K562 (cell line): ENCODE results near the gene ZBTB20. TPM values are rescaled to one million over a fixed set of nuclear protein-coding genes. Genes with fewer than 3 reads are reported as not detected.

Experiments
- ATAC-seq: fragments of 200-7000 bp; cut with Tn5 transposase; 3 replicates; pipeline ENCODE4 v1.9.1; 2020; ENCODE audit warnings: moderate library complexity
- BruUV-seq: library from RNA; stranded (reverse); fragments of 400-500 nt; replicated peaks from 2 replicates; lab custom pipeline; 2021; lab: Mats Ljungman, UMichigan
- CTCF ChIA-PET: fragments of 300-600 bp; formaldehyde crosslinking; extraction: SDS; loops from one replicate; lab custom pipeline; 2021; ENCODE audit warnings: low intra/inter-chr PET ratio; lab: Yijun Ruan, JAX
- POLR2A ChIA-PET: fragments of 300-600, 350-650 bp; sonication (Branson Sonifier 250); formaldehyde crosslinking; extraction: SDS; loops from one replicate; lab custom pipeline; 2021; ENCODE audit warnings: antibody characterized with exemption, inconsistent platforms; lab: Yijun Ruan, JAX
- DNase-seq, 4 experiments: peaks; one replicate each; pipeline versions ENCODE4 v3.0.0 to v3.0.0-alpha.2; 2011 to 2018; ENCODE audit warnings: low spot score in 3 of 4, mixed read lengths in 3 of 4; ENCODE audit errors: extremely low read depth in 1 of 4
- FAIRE-seq: peaks from 2 replicates; lab custom pipeline; 2011; peaks lifted over from hg19 to GRCh38; lab: Jason Lieb, UNC
- H2AFZ ChIP-seq: 2 replicates; pipeline ENCODE4 v1.6.0; 2011; ENCODE audit warnings: low read depth, low read length, control low read depth, inconsistent platforms
- H3K27ac ChIP-seq: fragments of 200-600 bp; 3 replicates; pipeline ENCODE4 v1.8.0; 2011; ENCODE audit warnings: low read depth, mild to moderate bottlenecking, control low read depth, inconsistent platforms, low read length, moderate library complexity, mixed read lengths; ENCODE audit errors: extremely low read depth
- H3K27me3 ChIP-seq, 2 experiments: fragments of 300-600 bp in 1 of 2; 2 replicates in 1 of 2; 3 replicates in 1 of 2; pipeline versions ENCODE4 v1.6.0 to v1.8.0; 2011; ENCODE audit warnings: inconsistent platforms in 2 of 2, low read length in 2 of 2, mild to moderate bottlenecking in 1 of 2, mixed read lengths in 1 of 2, moderate library complexity in 1 of 2; ENCODE audit not compliant: control insufficient read depth in 2 of 2, insufficient read depth in 2 of 2
- H3K36me3 ChIP-seq: fragments of 300-600 bp; 3 replicates; pipeline ENCODE4 v1.8.0; 2011; ENCODE audit warnings: mild to moderate bottlenecking, low read length, inconsistent platforms; ENCODE audit not compliant: control insufficient read depth, insufficient read depth
- H3K4me1 ChIP-seq, 2 experiments: fragments of 200-600 bp in 1 of 2; replicated peaks in 1 of 2; 2 replicates in 1 of 2; 3 replicates in 1 of 2; pipeline versions ENCODE4 v1.5.1 to v1.8.0; 2011; ENCODE audit warnings: inconsistent platforms in 2 of 2, low read length in 2 of 2, mild to moderate bottlenecking in 1 of 2, mixed read lengths in 1 of 2, moderate library complexity in 1 of 2; ENCODE audit not compliant: control insufficient read depth in 2 of 2, insufficient read depth in 2 of 2
- H3K4me2 ChIP-seq: 2 replicates; pipeline ENCODE4 v1.6.1; 2011; ENCODE audit warnings: low read length, control low read depth, inconsistent platforms, mixed read lengths; ENCODE audit not compliant: insufficient read depth
- H3K4me3 ChIP-seq: fragments of 200-600 bp; sonication (generic), shearing (Covaris generic); 2 replicates; pipeline ENCODE4 v1.5.1; 2016; ENCODE audit warnings: control low read depth, inconsistent platforms
- H3K79me2 ChIP-seq: fragments of 200-600 bp; 3 replicates; pipeline ENCODE4 v1.8.0; 2011; ENCODE audit warnings: low read length, inconsistent platforms; ENCODE audit not compliant: control insufficient read depth, insufficient read depth
- H3K9ac ChIP-seq, 2 experiments: 2 replicates each; pipeline versions ENCODE4 v1.6.0 to v1.6.1; 2011; ENCODE audit warnings: low read depth in 2 of 2, low read length in 2 of 2, control low read depth in 1 of 2, inconsistent platforms in 1 of 2, mild to moderate bottlenecking in 1 of 2, mixed read lengths in 1 of 2; ENCODE audit not compliant: insufficient read depth in 1 of 2
- H3K9me1 ChIP-seq: one replicate; pipeline ENCODE4 v1.6.0; 2011; ENCODE audit warnings: inconsistent platforms, mild to moderate bottlenecking, low read length, moderate library complexity; ENCODE audit not compliant: control insufficient read depth, insufficient read depth
- H3K9me3 ChIP-seq: replicated peaks from 2 replicates; pipeline ENCODE4 v1.5.1; 2011; ENCODE audit warnings: low read depth, low read length, inconsistent platforms; ENCODE audit not compliant: control insufficient read depth, insufficient read depth
- H4K20me1 ChIP-seq: replicated peaks from 2 replicates; pipeline ENCODE4 v1.6.1; 2011; ENCODE audit warnings: low read length, inconsistent platforms, mixed read lengths; ENCODE audit not compliant: control insufficient read depth, insufficient read depth
- BMI1 ChIP-seq: fragments of 150-350 bp; IDR thresholded peaks from 2 replicates; pipeline ENCODE4 v1.6.1; 2014; ENCODE audit warnings: low read length
- BRD4 ChIP-seq: fragments of 200-600 bp; sonication (generic); IDR thresholded peaks from 2 replicates; pipeline ENCODE4 v1.6.1; 2017; ENCODE audit warnings: inconsistent platforms
- CBFB ChIP-seq: sonication (generic); formaldehyde crosslinking; IDR thresholded peaks from 2 replicates; pipeline ENCODE4 v1.4.0; 2020; ENCODE audit warnings: mild to moderate bottlenecking, missing genetic modification reagents
- CREB5 ChIP-seq: fragments of 250-450 bp; sonication (Bioruptor Pico); IDR thresholded peaks from 2 replicates; pipeline ENCODE4 v1.5.0; 2020; ENCODE audit warnings: mild to moderate bottlenecking
- CXXC5 ChIP-seq: fragments of 250-450 bp; sonication (Bioruptor Pico); IDR thresholded peaks from 2 replicates; pipeline ENCODE4 v1.8.0; 2022; ENCODE audit warnings: inconsistent platforms, mild to moderate bottlenecking, moderate library complexity
- HMG20A ChIP-seq: fragments of 450-650 bp; formaldehyde crosslinking; conservative IDR thresholded peaks from 2 replicates; pipeline ENCODE4 v1.4.0; 2020; ENCODE audit warnings: mild to moderate bottlenecking, mixed read lengths
- HNRNPUL1 ChIP-seq: fragments of 200-400 bp; formaldehyde crosslinking; IDR thresholded peaks from 2 replicates; pipeline ENCODE4 v1.6.1; 2017; ENCODE audit warnings: low read length
- NONO ChIP-seq, 2 experiments: fragments of 200-400 bp in 1 of 2; fragments of 450-650 bp in 1 of 2; formaldehyde crosslinking in 1 of 2; IDR thresholded peaks; 2 replicates each; pipeline ENCODE4 v1.6.1; 2017; ENCODE audit warnings: low read depth in 2 of 2, mild to moderate bottlenecking in 2 of 2, moderate library complexity in 2 of 2, low read length in 1 of 2
- NR1H2 ChIP-seq: sonication (generic); formaldehyde crosslinking; IDR thresholded peaks from 2 replicates; pipeline ENCODE4 v1.4.0; 2020; ENCODE audit warnings: mild to moderate bottlenecking, missing genetic modification reagents
- PHB ChIP-seq: fragments of 250-450 bp; sonication (Bioruptor Pico); IDR thresholded peaks from 2 replicates; pipeline ENCODE4 v1.5.0; 2021
- POLR3A ChIP-seq: IDR thresholded peaks from 2 replicates; pipeline ENCODE4 v1.6.1; 2011; ENCODE audit warnings: borderline replicate concordance, mild to moderate bottlenecking, moderate library complexity; ENCODE audit not compliant: insufficient read length, insufficient read depth; ENCODE audit errors: extremely low read depth
- PTRF ChIP-seq: fragments of 450-650 bp; IDR thresholded peaks from 2 replicates; pipeline ENCODE4 v1.6.1; 2016; ENCODE audit warnings: mild to moderate bottlenecking, missing genetic modification characterization, missing compliant biosample characterization
- PURB ChIP-seq: sonication (generic); formaldehyde crosslinking; IDR thresholded peaks from 2 replicates; pipeline ENCODE4 v1.9.0; 2021; ENCODE audit warnings: low read depth, mild to moderate bottlenecking, missing genetic modification reagents
- RAD51 ChIP-seq: fragments of 450-650 bp; IDR thresholded peaks from 2 replicates; pipeline ENCODE4 v1.7.1; 2016; ENCODE audit warnings: low read depth, mild to moderate bottlenecking, borderline replicate concordance
- SMARCA5 ChIP-seq: fragments of 450-650 bp; IDR thresholded peaks from 2 replicates; pipeline ENCODE4 v1.6.1; 2016
- ZKSCAN8 ChIP-seq: fragments of 200-800 bp; sonication (Bioruptor generic); IDR thresholded peaks from 2 replicates; pipeline ENCODE4 v1.6.1; 2016; ENCODE audit warnings: missing genetic modification characterization, missing compliant biosample characterization
- ZNF121 ChIP-seq: sonication (generic); formaldehyde crosslinking; conservative IDR thresholded peaks from 2 replicates; pipeline ENCODE4 v1.8.0; 2022; ENCODE audit warnings: missing genetic modification reagents
- ZNF134 ChIP-seq: fragments of 250-450 bp; sonication (Bioruptor Pico); conservative IDR thresholded peaks from 2 replicates; pipeline ENCODE4 v1.4.0; 2020
- ZNF511 ChIP-seq: sonication (generic); formaldehyde crosslinking; IDR thresholded peaks from 2 replicates; pipeline ENCODE4 v1.8.0; 2022; ENCODE audit warnings: mild to moderate bottlenecking, missing genetic modification reagents
- WGBS: fragments of 100-300 bp; shearing (Covaris generic); methylation state at CpG from one replicate; pipeline ENCODE4 v1.1.6; 2016; ENCODE audit warnings: low coverage, mixed read lengths; ENCODE audit not compliant: insufficient coverage; ENCODE audit errors: missing lambda C conversion rate; 5-methylcytosine and 5-hydroxymethylcytosine counted together
- in situ Hi-C: fragments of 300-500 bp; cut with MboI; formaldehyde crosslinking; loops from 4 replicates; pipeline ENCODE4 v1.15.0; 2018; ENCODE audit warnings: inconsistent platforms, mixed read lengths
- intact Hi-C: fragments of 100-400 bp; cut with micrococcal nuclease; formaldehyde crosslinking; loops from 2 replicates; pipeline ENCODE4 v1.14.2; 2022
- polyA plus RNA-seq, 8 experiments: library from polyadenylated mRNA; depleted of rRNA in 4 of 8; stranded (reverse) in 5 of 8; unstranded in 3 of 8; fragments of >200 nt; fragmentation: Nextera tagmentation in 2 of 8; fragmentation: Illumina TruSeq in 1 of 8; extraction: Ambion mirVana in 2 of 8; extraction: Trizol in 1 of 8; gene quantifications; 2 replicates each; pipeline versions ENCODE4 v1.2.1 to v1.2.3, GENCODE V29; 2011 to 2014; ENCODE audit warnings: inconsistent platforms in 1 of 8, missing spikeins in 1 of 8
- total RNA-seq, 7 experiments: library from RNA; depleted of rRNA in 6 of 7; stranded (reverse); fragments of >200 nt in 6 of 7; fragmentation: Illumina TruSeq in 2 of 7; extraction: Trizol in 2 of 7; gene quantifications; 2 replicates each; pipeline versions ENCODE4 v1.2.1 to v1.2.3, GENCODE V29; 2011 to 2021; ENCODE audit warnings: low replicate concordance in 1 of 7
- TF ChIP-seq, protein P1 (sequence below): fragments of 250-450 bp; sonication (Bioruptor Pico); IDR thresholded peaks from 2 replicates; pipeline ENCODE4 v1.9.0; 2021; ENCODE audit warnings: mild to moderate bottlenecking, inconsistent platforms

The ZBTB20 gene
- total and polyA plus RNA-seq, 9 of the 15 experiments (the other 6 are each of a cell fraction or from before 2014, with no cell fraction given): 0.17 to 1.7 (median 0.45) TPM

GRCh38 chr3:114506591-114507300 lies 640.3 kb downstream of the ZBTB20 start:
- BruUV-seq: no TSS peak
- Histone ChIP-seq H3K4me2 (no peak overlapping the region), H2AFZ (no peak overlapping the region), H3K27me3 (no peaks in the 10 kb centered on the region), H3K27ac (no peak overlapping the region), H3K4me3 (no peak overlapping the region), H3K9me3 (no peaks in the 10 kb centered on the region), H3K36me3 (no peaks in the 10 kb centered on the region), H3K4me1 (no peaks in the 10 kb centered on the region), H4K20me1 (no peaks in the 10 kb centered on the region), H3K9me1 (no peaks in the 10 kb centered on the region), H3K79me2 (no peaks in the 10 kb centered on the region), H3K9ac (no peak overlapping the region)
- WGBS: 0% methylated on average over 6 of the region's 6 CpGs
- in situ Hi-C loops: no loop called here
- ATAC-seq: no peak
- no peak for FAIRE-seq
- POLR2A ChIA-PET: no interaction called here
- intact Hi-C loops: no loop called here
- TF ChIP-seq ZKSCAN8 (CRISPR knock-in tag) (no peak), PHB (CRISPR knock-in tag) (no peak), POLR3A (no peak), CREB5 (CRISPR knock-in tag) (no peak), SMARCA5 (no peak), NR1H2 (CRISPR knock-in tag) (no peak), RAD51 (no peak), PURB (no peak), ZNF511 (CRISPR knock-in tag) (no peak), BRD4 (no peak), HMG20A (no peak), ZNF121 (no peak), CBFB (CRISPR knock-in tag) (no peak), HNRNPUL1 (no peak), PTRF (no peak), ZNF134 (CRISPR knock-in tag) (no peak), CXXC5 (CRISPR knock-in tag) (no peak), BMI1 (no peak), NONO (IDR thresholded peaks at IDR 0.05; ENCODE audit: low read depth in 2 of 2, low read length in 1 of 2) (no peak)
- TF ChIP-seq, protein P1, sequence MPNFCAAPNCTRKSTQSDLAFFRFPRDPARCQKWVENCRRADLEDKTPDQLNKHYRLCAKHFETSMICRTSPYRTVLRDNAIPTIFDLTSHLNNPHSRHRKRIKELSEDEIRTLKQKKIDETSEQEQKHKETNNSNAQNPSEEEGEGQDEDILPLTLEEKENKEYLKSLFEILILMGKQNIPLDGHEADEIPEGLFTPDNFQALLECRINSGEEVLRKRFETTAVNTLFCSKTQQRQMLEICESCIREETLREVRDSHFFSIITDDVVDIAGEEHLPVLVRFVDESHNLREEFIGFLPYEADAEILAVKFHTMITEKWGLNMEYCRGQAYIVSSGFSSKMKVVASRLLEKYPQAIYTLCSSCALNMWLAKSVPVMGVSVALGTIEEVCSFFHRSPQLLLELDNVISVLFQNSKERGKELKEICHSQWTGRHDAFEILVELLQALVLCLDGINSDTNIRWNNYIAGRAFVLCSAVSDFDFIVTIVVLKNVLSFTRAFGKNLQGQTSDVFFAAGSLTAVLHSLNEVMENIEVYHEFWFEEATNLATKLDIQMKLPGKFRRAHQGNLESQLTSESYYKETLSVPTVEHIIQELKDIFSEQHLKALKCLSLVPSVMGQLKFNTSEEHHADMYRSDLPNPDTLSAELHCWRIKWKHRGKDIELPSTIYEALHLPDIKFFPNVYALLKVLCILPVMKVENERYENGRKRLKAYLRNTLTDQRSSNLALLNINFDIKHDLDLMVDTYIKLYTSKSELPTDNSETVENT (CRISPR knock-in tag): no peak
- CTCF ChIA-PET: no interaction called here
- no peak for DNase-seq
